Measurements from ENCODE around the gene MCOLN1. TPM values are rescaled to one million over a fixed set of nuclear protein-coding genes. Genes with fewer than 3 reads are reported as not detected.

Gene MCOLN1
- total RNA-seq, 1 experiment from 2014 or later: 15.7 TPM

GRCh38 chr19:7541828-7542443 lies 19.5 kb downstream of the MCOLN1 start:
- no CpG with 5 or more reads among the region's 11 CpGs for WGBS (ENCODE audit: extremely low coverage, insufficient read length, low lambda C conversion rate)

More at GRCh38 chr19:7541828-7542443, 19.5 kb downstream of the MCOLN1 start:
- H4K20me1 ChIP-seq (ENCODE audit: control insufficient read depth, insufficient read depth, insufficient read length): peaks cover 2% of the 10 kb centered on the region
- H3K23ac ChIP-seq (ENCODE audit: insufficient read length, low read depth, low read length): no peak overlapping the region
- H3K4me1 ChIP-seq (ENCODE audit: insufficient read depth, low read length): no peaks in the 10 kb centered on the region
- no peak overlapping the region for H3K4ac ChIP-seq (ENCODE audit: low read depth, low read length)
- no peak overlapping the region for H3T11ph ChIP-seq (ENCODE audit: low read length)
- H3K4me2 ChIP-seq (ENCODE audit: insufficient read depth, insufficient read length, low read length): no peak overlapping the region
- no peak overlapping the region for H2BK5ac ChIP-seq (ENCODE audit: insufficient read length, low read length)
- no peak overlapping the region for H2AK5ac ChIP-seq (ENCODE audit: insufficient read length, low read length)
- Mint-ChIP-seq H3K27ac (no peak overlapping the region), H3K27me3 (ENCODE audit: low read depth) (no peaks in the 10 kb centered on the region), H3K4me3 (no peak overlapping the region), H3K36me3 (ENCODE audit: insufficient read depth in 1 of 3, low read depth in 3 of 3) (peaks cover 11 to 46% (median 34%) of the 10 kb centered on the region in 3 experiments; a peak in 6 of 7 replicates), H3K4me1 (no peaks in the 10 kb centered on the region), H3K9me3 (no peaks in the 10 kb centered on the region)
- H2BK15ac ChIP-seq (ENCODE audit: low read depth, low read length): no peak overlapping the region
- H2AFZ ChIP-seq (ENCODE audit: low read length): no peak overlapping the region
- H2BK12ac ChIP-seq (ENCODE audit: insufficient read length, low read depth, low read length): no peak overlapping the region
- no peaks in the 10 kb centered on the region for H3K79me2 ChIP-seq (ENCODE audit: insufficient read depth, low read length)
- no peak overlapping the region for H4K8ac ChIP-seq (replicated peaks; ENCODE audit: insufficient read length, low read depth, low read length)
- H3K9ac ChIP-seq (ENCODE audit: extremely low read depth, insufficient read length, low read length): no peak overlapping the region
- no peak for TF ChIP-seq CTCF (conservative IDR thresholded peaks at IDR 0.05)
- no peak overlapping the region for H2BK120ac ChIP-seq (ENCODE audit: low read depth, low read length, poor library complexity, severe bottlenecking)
- H3K9me3 ChIP-seq (ENCODE audit: control insufficient read depth, low read depth, low read length): no peaks in the 10 kb centered on the region
- H3K79me1 ChIP-seq (ENCODE audit: insufficient read depth, low read depth, low read length, poor library complexity, severe bottlenecking): no peaks in the 10 kb centered on the region
- DNase-seq: no peak
- no peak overlapping the region for H4K5ac ChIP-seq (ENCODE audit: insufficient read length, low read depth, low read length)
- H3K23me2 ChIP-seq (ENCODE audit: insufficient read length, low read depth, low read length, poor library complexity, severe bottlenecking): no peaks in the 10 kb centered on the region
- no peak overlapping the region for H2BK20ac ChIP-seq (ENCODE audit: low read depth, low read length, poor library complexity, severe bottlenecking)
- no peaks in the 10 kb centered on the region for H3K27me3 ChIP-seq (ENCODE audit: insufficient read depth, low read length)
- H4K91ac ChIP-seq (ENCODE audit: insufficient read length, low read depth, low read length): no peak overlapping the region
- H3K18ac ChIP-seq (ENCODE audit: insufficient read length, low read depth, low read length): no peak overlapping the region
- no peak overlapping the region for H3K27ac ChIP-seq (ENCODE audit: insufficient read length, low read depth, low read length)
- no peak overlapping the region for H3K56ac ChIP-seq (ENCODE audit: insufficient read length, low read depth, low read length)
- no peak overlapping the region for H3K14ac ChIP-seq (ENCODE audit: insufficient read depth, low read length)

All from H9 (cell line).